LNCAP (cell line): Measurements from ENCODE around the gene LPP.

ENCODE experiments used
- CTCF ChIP-seq: fragments of 450-650 bp; IDR thresholded peaks from 2 replicates; pipeline ENCODE4 v1.5.1; 2017; ENCODE audit warnings: mild to moderate bottlenecking

The LPP gene

GRCh38 chr3:188518835-188519452, 365.0 kb downstream of the LPP start:
- TF ChIP-seq CTCF = no peak

DNA sequence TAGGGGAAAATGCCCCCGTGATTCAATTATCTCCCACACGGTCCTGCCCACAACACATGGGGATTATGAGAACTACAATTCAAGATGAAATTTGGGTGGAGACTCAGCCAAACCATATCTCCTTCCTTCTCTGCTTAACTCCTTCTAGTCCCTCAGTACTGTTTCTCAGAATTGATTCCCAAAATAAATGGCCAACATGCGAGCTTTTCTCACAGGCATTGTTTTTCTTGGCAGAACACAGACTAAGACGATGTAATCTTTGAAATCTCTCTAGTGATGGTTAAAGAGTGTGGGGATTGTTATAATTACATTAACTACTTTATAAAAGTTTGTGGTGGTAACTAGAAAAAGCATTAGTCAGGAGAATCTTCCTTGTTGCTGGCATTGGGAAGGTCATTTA, 366.5 kb downstream of the LPP start:
- TF ChIP-seq CTCF = no peak

- TF ChIP-seq CTCF = no peak
Measured at GRCh38 chr3:188522115-188522514, 368.2 kb downstream of the LPP start.

DNA sequence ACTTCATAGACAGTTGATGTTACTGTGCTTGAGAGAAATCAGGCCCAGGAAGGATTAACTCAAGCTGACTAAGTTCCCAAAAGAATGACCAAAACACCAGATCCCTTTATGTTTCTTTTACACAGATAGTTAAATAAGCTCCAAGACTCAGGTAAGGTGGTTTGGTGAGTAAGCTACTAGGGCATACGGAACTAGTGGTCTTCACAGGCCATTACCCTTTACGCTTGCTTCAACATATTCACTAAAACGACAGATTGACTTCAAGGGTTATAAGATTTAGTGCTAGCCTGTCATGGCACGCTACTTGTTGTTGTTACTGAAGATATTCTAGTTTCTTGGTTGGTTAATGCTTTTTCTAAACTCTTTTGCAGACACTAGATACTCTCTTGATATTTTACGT, 369.3 kb downstream of the LPP start:
- TF ChIP-seq CTCF = no peak

DNA sequence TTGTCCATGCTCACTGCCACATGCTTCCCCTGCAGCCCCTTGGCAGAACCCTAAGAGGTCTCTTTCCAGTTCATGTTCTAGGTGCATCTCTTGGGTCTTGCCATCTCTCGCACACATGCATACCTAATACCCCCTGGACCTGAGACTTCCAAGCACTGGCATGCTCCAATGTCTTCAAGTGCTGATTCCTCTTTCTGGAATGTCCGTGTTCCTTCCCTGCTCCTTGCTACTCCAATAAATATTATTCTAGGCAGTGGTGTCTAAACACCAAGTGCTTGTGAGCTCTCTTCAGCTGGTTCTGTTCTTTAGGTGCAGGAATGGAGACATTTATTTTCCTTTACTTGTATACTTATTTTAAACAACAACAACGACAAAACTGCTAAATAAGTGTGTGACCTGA, 370.1 kb downstream of the LPP start:
- TF ChIP-seq CTCF = no peak

DNA sequence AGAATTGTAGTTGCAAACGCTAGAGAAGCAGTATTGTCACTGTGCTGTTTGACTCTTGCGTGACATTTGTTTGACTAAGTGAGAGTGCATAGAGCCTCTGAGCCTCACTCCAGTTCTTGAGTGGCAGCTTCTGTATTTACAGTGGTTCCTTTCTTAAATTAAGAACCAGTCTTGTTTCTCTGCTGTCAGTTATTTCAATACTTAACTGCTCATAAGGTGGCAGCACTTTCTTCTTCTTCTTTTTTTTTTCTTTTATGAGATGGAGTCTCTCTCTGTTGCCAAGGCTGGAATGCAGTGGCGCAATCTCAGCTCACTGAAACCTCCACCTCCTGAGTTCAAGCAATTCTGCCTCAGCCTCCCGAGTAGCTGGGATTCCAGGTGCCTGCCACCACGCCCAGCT, 372.1 kb downstream of the LPP start:
- peak; percentile 29; the same call in 1 of the 2 replicates for TF ChIP-seq CTCF

DNA sequence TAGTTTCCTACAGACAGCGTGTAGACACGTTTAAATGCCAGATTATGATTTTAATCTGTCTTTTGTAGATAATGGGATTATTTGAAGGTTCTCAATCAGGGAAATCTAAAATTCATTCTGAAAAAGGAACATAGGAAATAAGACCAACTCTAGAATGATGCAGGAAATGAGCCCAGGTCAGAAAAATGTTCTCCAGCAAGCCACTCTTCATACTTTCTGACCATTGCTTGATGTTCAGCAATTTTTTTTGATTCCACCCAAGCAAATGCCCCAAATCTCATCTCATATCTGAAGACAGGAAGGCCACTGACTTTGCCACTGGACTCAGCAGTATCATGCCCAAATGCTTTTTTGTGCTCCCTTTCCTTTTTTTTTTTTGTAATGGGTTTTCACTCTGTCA, 373.4 kb downstream of the LPP start:
- no peak for TF ChIP-seq CTCF

- no peak for TF ChIP-seq CTCF
Measured at GRCh38 chr3:188528396-188528795, 374.4 kb downstream of the LPP start.
